ENCODE results near the gene ZMIZ1. TPM values are rescaled to one million over a fixed set of nuclear protein-coding genes. Genes with fewer than 3 reads are reported as not detected.

Gene ZMIZ1
- total and polyA plus RNA-seq, 9 donors = 16.3 to 55.7 (median 38.1) TPM

DNA sequence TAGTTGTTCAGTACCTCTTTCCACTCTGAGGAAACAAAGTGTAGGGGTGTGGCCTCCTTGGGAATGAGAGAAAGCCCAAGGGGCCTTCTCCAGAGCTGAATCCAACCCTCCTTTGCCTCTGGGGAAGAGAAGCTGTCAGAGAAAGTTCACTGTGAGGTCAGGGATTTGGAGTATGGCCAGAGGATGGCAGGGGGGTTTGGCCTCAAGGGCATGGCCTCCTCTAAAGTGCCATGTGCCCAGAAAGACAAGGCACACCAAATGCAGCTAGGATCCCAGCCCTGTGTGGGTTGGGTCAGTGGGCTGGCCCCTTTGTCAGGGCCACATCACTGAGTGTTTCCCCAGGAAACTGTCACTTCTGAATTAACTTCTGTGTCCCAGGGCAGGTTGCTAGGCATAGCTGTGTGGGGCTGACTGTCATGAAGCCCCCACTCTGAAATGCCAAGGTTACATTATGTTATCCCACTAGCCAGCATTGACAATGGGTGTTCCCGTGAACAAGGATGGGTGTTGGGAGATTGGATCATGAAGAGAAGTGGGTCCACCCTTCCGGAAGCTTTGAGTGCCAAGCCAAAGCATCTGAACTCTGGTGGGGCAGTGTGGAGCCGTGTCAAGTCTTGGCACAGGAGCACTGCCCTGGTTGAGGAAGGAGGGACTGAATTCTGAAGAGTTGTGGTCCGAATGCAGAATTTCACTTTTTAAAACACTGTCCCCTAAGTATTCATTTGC lies 123.3 kb downstream of the ZMIZ1 start:
- DNase-seq = no peak
- H3K27me3 ChIP-seq (ENCODE audit: control insufficient read depth, insufficient read depth, low read length) = no peaks in the 10 kb centered on the region
- H3K36me3 ChIP-seq (ENCODE audit: control insufficient read depth, insufficient read depth, low read length) = peaks cover 8% of the 10 kb centered on the region
- H3K4me3 ChIP-seq (ENCODE audit: low read length) = no peak overlapping the region
- 77% methylated on average over 3 of the region's 4 CpGs for WGBS (ENCODE audit: insufficient coverage)
- peak overlapping the region; percentile 63 for H3K27ac ChIP-seq (ENCODE audit: low read length)
- peaks cover 5% of the 10 kb centered on the region for H3K9me3 ChIP-seq (replicated peaks; ENCODE audit: control insufficient read depth, low read depth, low read length)
- H3K4me1 ChIP-seq (ENCODE audit: control insufficient read depth, insufficient read depth, low read length) = peaks cover 74% of the 10 kb centered on the region

DNA sequence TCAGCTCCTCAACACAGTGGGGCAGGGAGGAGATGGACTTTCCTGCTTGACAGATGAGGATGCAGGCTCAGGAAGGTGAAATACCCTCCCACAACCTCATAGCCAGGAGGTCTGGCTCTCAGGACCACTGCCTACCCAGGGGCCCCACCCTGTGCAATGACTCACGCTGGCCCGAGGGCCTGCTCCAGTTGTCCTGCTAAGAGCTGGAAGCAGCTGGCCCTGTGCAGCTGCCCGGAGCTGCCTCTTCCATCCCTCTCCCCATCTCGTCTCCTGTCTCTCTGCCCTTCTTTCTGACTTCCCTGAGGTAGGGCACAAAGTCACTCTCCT lies 123.9 kb downstream of the ZMIZ1 start:
- Histone ChIP-seq H3K4me3 (ENCODE audit: low read length) (no peak overlapping the region), H3K4me1 (ENCODE audit: control insufficient read depth, insufficient read depth, low read length) (peaks cover 69% of the 10 kb centered on the region), H3K36me3 (ENCODE audit: control insufficient read depth, insufficient read depth, low read length) (peaks cover 7% of the 10 kb centered on the region), H3K27me3 (ENCODE audit: control insufficient read depth, insufficient read depth, low read length) (no peaks in the 10 kb centered on the region), H3K27ac (ENCODE audit: low read length) (peak overlapping the region; percentile 63), H3K9me3 (replicated peaks; ENCODE audit: control insufficient read depth, low read depth, low read length) (peaks cover 5% of the 10 kb centered on the region)
- peak; percentile 72 for DNase-seq
- 60% methylated on average over 4 of the region's 4 CpGs for WGBS (ENCODE audit: insufficient coverage)

GRCh38 chr10:79193694-79194382 lies 125.1 kb downstream of the ZMIZ1 start:
- peaks cover 58% of the 10 kb centered on the region for H3K4me1 ChIP-seq (ENCODE audit: control insufficient read depth, insufficient read depth, low read length)
- DNase-seq = no peak
- H3K9me3 ChIP-seq (replicated peaks; ENCODE audit: control insufficient read depth, low read depth, low read length) = peaks cover 5% of the 10 kb centered on the region
- H3K36me3 ChIP-seq (ENCODE audit: control insufficient read depth, insufficient read depth, low read length) = peaks cover 7% of the 10 kb centered on the region
- H3K27ac ChIP-seq (ENCODE audit: low read length) = no peak overlapping the region
- H3K4me3 ChIP-seq (ENCODE audit: low read length) = no peak overlapping the region
- no peaks in the 10 kb centered on the region for H3K27me3 ChIP-seq (ENCODE audit: control insufficient read depth, insufficient read depth, low read length)
- WGBS (ENCODE audit: insufficient coverage) = 80% methylated on average over 12 of the region's 14 CpGs

GRCh38 chr10:79195091-79195923 lies 126.5 kb downstream of the ZMIZ1 start:
- Histone ChIP-seq H3K4me1 (ENCODE audit: control insufficient read depth, insufficient read depth, low read length) (peaks cover 49% of the 10 kb centered on the region), H3K27me3 (ENCODE audit: control insufficient read depth, insufficient read depth, low read length) (no peaks in the 10 kb centered on the region), H3K4me3 (ENCODE audit: low read length) (no peak overlapping the region), H3K36me3 (ENCODE audit: control insufficient read depth, insufficient read depth, low read length) (peaks cover 7% of the 10 kb centered on the region), H3K9me3 (replicated peaks; ENCODE audit: control insufficient read depth, low read depth, low read length) (peaks cover 5% of the 10 kb centered on the region), H3K27ac (ENCODE audit: low read length) (peak overlapping the region; percentile 77)
- DNase-seq = peak; percentile 91
- 11% methylated on average over 21 of the region's 22 CpGs for WGBS (ENCODE audit: insufficient coverage)

GRCh38 chr10:79196470-79197461 lies 128.0 kb downstream of the ZMIZ1 start:
- H3K27me3 ChIP-seq (ENCODE audit: control insufficient read depth, insufficient read depth, low read length) = no peaks in the 10 kb centered on the region
- H3K4me3 ChIP-seq (ENCODE audit: low read length) = no peak overlapping the region
- H3K4me1 ChIP-seq (ENCODE audit: control insufficient read depth, insufficient read depth, low read length) = peaks cover 44% of the 10 kb centered on the region
- H3K36me3 ChIP-seq (ENCODE audit: control insufficient read depth, insufficient read depth, low read length) = peaks cover 13% of the 10 kb centered on the region
- H3K27ac ChIP-seq (ENCODE audit: low read length) = no peak overlapping the region
- peak; percentile 69 for DNase-seq
- 66% methylated on average over 15 of the region's 18 CpGs for WGBS (ENCODE audit: insufficient coverage)
- H3K9me3 ChIP-seq (replicated peaks; ENCODE audit: control insufficient read depth, low read depth, low read length) = peaks cover 1% of the 10 kb centered on the region

DNA sequence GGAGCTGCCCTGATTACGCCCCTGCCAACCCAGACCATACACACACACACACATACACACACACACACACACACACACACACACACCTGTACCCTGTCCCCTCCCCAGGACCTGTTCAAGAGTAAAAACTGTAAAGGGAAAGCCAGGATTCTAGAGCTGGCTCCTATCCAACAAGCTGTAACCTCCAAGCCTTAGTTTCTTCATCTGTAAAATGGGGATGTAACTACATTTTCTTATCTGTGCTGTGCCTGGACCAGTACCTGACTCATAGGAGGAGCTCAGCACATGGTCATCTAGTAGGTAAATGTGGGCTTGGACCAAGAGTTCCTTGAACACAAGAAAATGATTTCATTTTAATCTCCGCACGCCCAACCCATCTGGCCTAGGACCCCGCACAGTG lies 128.8 kb downstream of the ZMIZ1 start:
- Histone ChIP-seq H3K4me3 (ENCODE audit: low read length) (no peak overlapping the region), H3K27me3 (ENCODE audit: control insufficient read depth, insufficient read depth, low read length) (no peaks in the 10 kb centered on the region), H3K4me1 (ENCODE audit: control insufficient read depth, insufficient read depth, low read length) (peaks cover 39% of the 10 kb centered on the region), H3K36me3 (ENCODE audit: control insufficient read depth, insufficient read depth, low read length) (peaks cover 18% of the 10 kb centered on the region), H3K9me3 (replicated peaks; ENCODE audit: control insufficient read depth, low read depth, low read length) (no peaks in the 10 kb centered on the region), H3K27ac (ENCODE audit: low read length) (no peak overlapping the region)
- DNase-seq = no peak
- WGBS (ENCODE audit: insufficient coverage) = 100% methylated on average over 4 of the region's 4 CpGs

GRCh38 chr10:79200346-79200745 lies 131.6 kb downstream of the ZMIZ1 start:
- Histone ChIP-seq H3K4me1 (ENCODE audit: control insufficient read depth, insufficient read depth, low read length) (peaks cover 32% of the 10 kb centered on the region), H3K4me3 (ENCODE audit: low read length) (no peak overlapping the region), H3K27me3 (ENCODE audit: control insufficient read depth, insufficient read depth, low read length) (no peaks in the 10 kb centered on the region), H3K27ac (ENCODE audit: low read length) (no peak overlapping the region), H3K9me3 (replicated peaks; ENCODE audit: control insufficient read depth, low read depth, low read length) (no peaks in the 10 kb centered on the region), H3K36me3 (ENCODE audit: control insufficient read depth, insufficient read depth, low read length) (peaks cover 38% of the 10 kb centered on the region)
- no peak for DNase-seq
- 95% methylated on average over 6 of the region's 7 CpGs for WGBS (ENCODE audit: insufficient coverage)

DNA sequence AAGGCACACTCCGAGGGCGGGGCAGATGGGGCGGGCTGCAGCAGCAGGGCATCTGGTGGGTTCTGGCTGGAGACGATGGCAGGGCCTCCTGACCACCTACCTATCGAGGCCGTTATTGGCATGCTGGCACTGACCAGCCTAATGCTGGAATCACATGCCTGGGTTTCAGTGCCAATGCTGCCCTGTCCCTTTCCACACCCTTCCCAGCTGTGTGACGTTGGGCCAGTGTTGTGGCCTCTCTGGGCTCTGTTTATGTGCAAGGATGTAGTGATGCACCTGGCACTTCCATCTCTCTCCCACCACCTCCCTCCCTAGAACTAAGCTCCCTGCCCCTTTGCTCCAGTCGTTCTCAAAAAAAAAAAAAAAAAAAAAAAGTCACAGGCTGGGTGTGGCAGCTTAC lies 132.9 kb downstream of the ZMIZ1 start:
- DNase-seq = no peak
- 89% methylated on average over 6 of the region's 8 CpGs for WGBS (ENCODE audit: insufficient coverage)
- H3K4me3 ChIP-seq (ENCODE audit: low read length) = no peak overlapping the region
- no peaks in the 10 kb centered on the region for H3K9me3 ChIP-seq (replicated peaks; ENCODE audit: control insufficient read depth, low read depth, low read length)
- no peak overlapping the region for H3K27ac ChIP-seq (ENCODE audit: low read length)
- H3K4me1 ChIP-seq (ENCODE audit: control insufficient read depth, insufficient read depth, low read length) = peaks cover 29% of the 10 kb centered on the region
- peaks cover 41% of the 10 kb centered on the region for H3K36me3 ChIP-seq (ENCODE audit: control insufficient read depth, insufficient read depth, low read length)
- no peaks in the 10 kb centered on the region for H3K27me3 ChIP-seq (ENCODE audit: control insufficient read depth, insufficient read depth, low read length)

- Histone ChIP-seq H3K4me1 (ENCODE audit: control insufficient read depth, insufficient read depth, low read length) (peaks cover 26% of the 10 kb centered on the region), H3K4me3 (ENCODE audit: low read length) (no peak overlapping the region), H3K9me3 (replicated peaks; ENCODE audit: control insufficient read depth, low read depth, low read length) (no peaks in the 10 kb centered on the region), H3K27me3 (ENCODE audit: control insufficient read depth, insufficient read depth, low read length) (no peaks in the 10 kb centered on the region), H3K27ac (ENCODE audit: low read length) (no peak overlapping the region), H3K36me3 (ENCODE audit: control insufficient read depth, insufficient read depth, low read length) (peaks cover 45% of the 10 kb centered on the region)
- peak; percentile 46 for DNase-seq
- 40% methylated on average over 2 of the region's 9 CpGs for WGBS (ENCODE audit: insufficient coverage)
Measured at GRCh38 chr10:79202188-79203013, 133.6 kb downstream of the ZMIZ1 start.
